HG03097 (cell line): ENCODE data around the gene CCBE1.

Experiments
- ATAC-seq: cut with Tn5 transposase; IDR thresholded peaks from one replicate; pipeline ENCODE4 v1.9.1; 2021; ENCODE audit not compliant: unreplicated experiment, low FRiP score

CCBE1 gene

DNA sequence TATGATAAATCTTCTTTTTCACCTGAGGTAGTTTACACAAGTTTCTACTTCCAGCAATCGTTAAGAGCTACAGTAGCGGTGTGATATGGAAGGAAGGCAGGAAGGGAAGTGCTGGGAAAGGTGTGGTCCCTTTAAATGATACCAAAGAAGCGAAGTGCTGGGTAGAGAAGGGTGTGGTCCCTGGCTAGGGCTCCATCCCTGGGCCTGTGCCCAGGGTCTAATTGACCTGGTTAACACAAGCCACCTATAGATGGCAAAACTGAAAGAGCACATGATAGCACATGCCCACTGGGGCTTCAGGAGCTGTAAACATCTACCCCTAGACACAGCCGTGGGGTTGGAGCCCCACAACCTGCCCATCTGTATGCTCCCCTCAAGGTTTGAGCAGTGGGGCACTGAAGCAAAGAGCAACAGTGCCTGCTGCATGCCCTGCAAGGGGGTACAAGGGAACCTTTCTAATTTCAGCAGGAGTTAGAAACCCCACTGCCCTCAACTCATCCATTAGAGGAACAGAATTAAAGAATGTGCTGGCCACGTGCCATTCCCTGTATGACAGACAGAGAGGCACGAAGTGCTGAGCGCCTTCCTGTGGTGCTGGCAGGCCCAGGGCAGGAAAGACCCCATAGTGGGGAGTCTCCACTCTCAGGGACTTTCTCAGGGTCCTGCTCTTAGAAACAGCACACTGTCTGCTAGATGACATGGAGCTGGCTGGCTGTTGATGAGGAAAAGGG, 185.0 kb downstream of the CCBE1 start:
- no peak for ATAC-seq

GRCh38 chr18:59509481-59510442, 187.5 kb downstream of the CCBE1 start:
- no peak for ATAC-seq

- no peak for ATAC-seq
Observed at GRCh38 chr18:59505356-59505755, 191.9 kb downstream of the CCBE1 start.

DNA sequence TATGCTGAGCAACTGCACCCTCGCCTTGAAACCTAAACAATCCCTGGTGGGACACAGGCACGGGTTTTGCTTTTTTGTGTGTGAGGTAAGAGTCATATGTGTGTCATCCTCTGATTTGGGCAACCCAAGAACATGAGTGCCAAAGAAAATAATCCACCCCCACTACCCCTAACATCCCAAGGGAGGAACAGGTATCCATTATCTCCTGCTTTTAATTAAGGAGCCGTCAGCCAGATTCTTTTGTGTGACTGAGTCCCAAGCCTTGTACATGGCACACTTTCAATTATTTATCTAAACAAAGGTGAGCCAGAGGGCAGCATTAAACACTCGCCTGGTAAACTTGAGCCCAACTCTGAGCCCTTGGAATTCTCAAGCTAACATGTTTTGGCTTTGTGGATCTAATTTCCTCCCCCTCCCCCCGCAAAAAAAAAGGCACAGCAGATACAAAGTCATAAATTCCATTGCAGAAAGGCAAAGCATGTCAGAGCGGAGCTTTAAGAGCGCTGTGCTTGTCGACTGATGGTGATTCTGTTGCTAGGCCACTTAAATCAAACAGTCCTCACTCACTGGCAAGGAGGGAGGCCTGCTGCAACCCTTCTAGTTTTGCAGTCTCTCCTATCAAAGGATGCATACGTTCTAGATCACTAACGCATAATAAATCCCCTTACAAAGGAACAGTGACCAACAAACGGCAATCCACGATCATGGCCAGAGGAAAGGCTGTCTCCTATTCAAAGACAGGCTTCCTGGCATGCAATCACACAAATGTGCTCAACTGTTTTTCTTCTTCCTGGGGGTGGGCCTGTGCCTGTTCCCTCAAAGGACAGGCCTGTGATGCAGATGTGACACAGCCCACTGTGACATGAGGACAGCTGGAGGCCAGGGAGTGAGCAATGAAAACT, 194.7 kb downstream of the CCBE1 start:
- no peak for ATAC-seq

DNA sequence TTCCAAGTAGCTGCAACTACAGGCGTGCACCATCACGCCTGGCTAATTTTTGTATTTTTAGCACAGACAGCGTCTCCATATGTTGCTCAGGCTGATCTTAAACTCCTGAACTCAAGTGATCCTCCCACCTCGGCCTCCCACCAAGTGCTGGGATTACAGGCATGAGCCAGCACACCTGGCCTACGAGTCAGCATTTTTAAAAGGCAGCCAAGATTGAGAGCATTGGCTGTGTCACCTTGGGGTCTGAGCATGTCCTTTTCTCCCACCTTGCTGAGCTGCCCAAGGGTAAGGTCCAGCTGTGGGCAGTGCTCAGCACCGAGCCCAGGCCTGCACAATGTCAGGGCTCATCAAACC, 195.3 kb downstream of the CCBE1 start:
- ATAC-seq, result no peak

- ATAC-seq, result no peak
Observed at GRCh38 chr18:59500765-59501164, 196.5 kb downstream of the CCBE1 start.

- no peak for ATAC-seq
Observed at GRCh38 chr18:59498506-59499086, 198.6 kb downstream of the CCBE1 start.

GRCh38 chr18:59492756-59493421, 204.3 kb downstream of the CCBE1 start:
- ATAC-seq, result no peak

GRCh38 chr18:59488899-59489298, 208.3 kb downstream of the CCBE1 start:
- no peak for ATAC-seq

GRCh38 chr18:59485382-59485781, 211.8 kb downstream of the CCBE1 start:
- no peak for ATAC-seq

GRCh38 chr18:59484561-59485328, 212.5 kb downstream of the CCBE1 start:
- no peak for ATAC-seq

- ATAC-seq, result no peak
Observed at GRCh38 chr18:59484131-59484530, 213.1 kb downstream of the CCBE1 start.

GRCh38 chr18:59481436-59481835, 215.8 kb downstream of the CCBE1 start:
- ATAC-seq, result no peak

DNA sequence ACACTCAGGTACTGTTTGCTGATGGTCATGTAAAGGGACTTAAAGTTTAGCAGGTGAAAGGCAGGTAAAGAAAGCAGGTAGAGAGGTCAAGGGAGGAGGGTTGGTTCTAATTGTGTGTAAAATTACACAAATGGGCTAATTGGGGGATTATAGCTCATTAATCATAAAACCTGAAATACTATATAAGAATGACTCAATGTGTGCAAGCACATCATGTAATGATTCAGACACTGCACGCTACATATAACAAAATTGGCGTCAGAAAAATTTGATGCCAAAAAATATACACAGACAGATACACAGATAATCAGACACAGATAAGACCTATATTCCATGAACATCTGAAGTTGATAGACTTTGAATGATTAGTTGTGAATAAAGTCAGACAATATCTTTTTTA, 217.4 kb downstream of the CCBE1 start:
- no peak for ATAC-seq

- ATAC-seq, result no peak
Observed at GRCh38 chr18:59478591-59478990, 218.6 kb downstream of the CCBE1 start.

GRCh38 chr18:59477849-59478248, 219.4 kb downstream of the CCBE1 start:
- ATAC-seq, result no peak

DNA sequence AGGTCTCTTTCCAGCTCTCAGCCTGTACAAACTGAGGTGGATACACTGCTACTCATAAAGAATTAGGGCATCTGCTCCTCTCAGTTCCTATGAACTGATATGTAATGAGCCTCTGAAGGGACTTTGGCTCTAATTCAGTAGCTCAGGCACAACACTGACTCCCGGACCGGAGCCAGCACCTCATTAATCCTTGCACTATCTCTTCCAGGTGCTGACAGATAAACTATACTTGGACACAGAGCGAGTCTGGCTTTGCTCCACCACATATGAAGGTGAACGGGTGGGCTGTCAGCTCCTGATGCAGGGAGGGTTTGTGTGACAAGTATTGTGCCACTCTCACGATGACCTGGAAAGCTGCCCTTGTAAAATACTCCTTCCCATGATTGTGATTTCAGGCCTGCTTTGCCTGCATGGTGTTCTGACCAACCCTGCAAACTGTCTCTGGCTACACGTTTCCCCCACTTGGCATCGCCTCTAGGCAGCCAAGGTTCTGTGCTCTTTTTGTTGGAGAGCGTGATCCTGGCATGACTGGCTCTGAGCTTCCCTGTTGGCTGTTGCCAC, 226.6 kb downstream of the CCBE1 start:
- ATAC-seq, result no peak

GRCh38 chr18:59469463-59470180, 227.6 kb downstream of the CCBE1 start:
- no peak for ATAC-seq
